Placental pericyte (primary cell): ENCODE results near the gene GNG10. TPM values are rescaled to one million over a fixed set of nuclear protein-coding genes. Genes with fewer than 3 reads are reported as not detected.

ENCODE experiments used
- total RNA-seq: library from RNA; depleted of rRNA; stranded (reverse); fragments of >200 nt; gene quantifications from 2 replicates; pipeline ENCODE4 v1.2.3, GENCODE V29; 2012

GNG10 gene
- 50.1 and 85.9 TPM in 2 replicates for total RNA-seq

DNA sequence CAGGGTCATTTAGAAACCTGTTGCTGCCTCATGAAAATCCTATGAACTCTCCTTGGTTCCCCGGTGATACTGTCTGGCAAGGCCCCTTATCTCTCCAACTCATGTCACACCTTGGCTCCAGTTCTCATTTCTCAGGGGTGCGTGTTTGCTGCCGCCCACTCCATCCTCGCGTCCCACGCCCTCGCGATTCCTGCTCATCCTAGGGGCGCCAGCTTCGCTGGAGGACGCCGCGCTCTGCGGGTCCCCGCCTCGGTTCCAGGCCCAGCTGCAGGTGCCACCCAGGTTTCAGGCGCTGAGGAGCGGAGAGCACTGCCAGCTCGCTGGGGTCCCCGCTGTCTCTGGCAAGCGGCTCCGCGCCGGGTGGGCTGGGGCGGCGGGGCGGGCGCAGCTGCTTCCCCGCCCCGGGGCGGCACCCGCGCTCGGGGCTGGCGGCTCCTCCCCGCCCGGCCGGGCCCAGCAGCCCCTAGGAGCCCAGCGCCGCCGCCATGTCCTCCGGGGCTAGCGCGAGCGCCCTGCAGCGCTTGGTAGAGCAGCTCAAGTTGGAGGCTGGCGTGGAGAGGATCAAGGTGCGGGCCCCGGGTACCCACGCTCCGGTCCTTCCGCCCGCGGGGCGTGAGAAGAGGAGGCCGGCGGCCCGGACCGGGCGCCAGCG, at the start of gene GNG10:
Gene GNG10 (plus strand): TSS at position 456 of the 652 bp plus-strand sequence. CDS start 30 bp downstream, at position 486.

DNA sequence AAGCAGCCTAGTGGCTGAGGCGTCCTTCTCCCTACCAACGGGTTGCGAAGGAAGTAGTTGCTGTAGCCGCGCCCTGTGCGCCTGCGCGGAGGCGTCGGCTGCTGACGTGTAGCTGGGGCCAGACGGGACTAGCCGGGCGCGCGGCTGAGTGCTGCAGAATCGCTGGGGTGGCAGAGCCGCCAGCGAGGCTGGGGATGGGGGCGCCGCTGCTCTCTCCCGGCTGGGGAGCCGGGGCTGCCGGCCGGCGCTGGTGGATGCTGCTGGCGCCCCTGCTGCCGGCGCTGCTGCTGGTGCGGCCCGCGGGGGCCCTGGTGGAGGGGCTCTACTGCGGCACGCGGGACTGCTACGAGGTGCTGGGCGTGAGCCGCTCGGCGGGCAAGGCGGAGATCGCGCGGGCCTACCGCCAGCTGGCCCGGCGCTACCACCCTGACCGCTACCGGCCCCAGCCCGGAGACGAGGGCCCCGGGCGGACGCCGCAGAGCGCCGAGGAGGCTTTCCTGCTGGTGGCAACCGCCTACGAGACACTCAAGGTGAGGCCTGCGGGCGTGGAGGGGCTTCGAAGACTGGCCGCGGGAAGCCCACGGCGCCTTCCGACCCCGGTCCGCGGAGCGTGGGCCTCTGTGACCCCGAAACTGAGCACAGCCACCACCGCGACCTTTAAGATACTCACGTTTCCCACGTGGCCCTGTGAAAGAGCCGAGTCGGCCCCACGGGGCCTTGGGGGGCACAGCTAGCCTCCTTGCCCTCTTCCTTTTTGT, 30.0 kb upstream of the GNG10 start, which contains the start of gene DNAJC25:
Gene DNAJC25 (plus strand): TSS at position 121 of the 758 bp plus-strand sequence. CDS start 74 bp downstream, at position 195.

Other genes starting within 250 kb of the GNG10 start
- gene ECPAS, start 177.2 kb upstream of the GNG10 start, total RNA-seq, result 117 and 127 TPM in 2 replicates
- gene ZNF483, start 136.4 kb upstream of the GNG10 start, total RNA-seq, result 0.44 and 0.86 TPM in 2 replicates
- gene PTGR1, start 62.0 kb upstream of the GNG10 start, total RNA-seq, result 60.3 and 88.4 TPM in 2 replicates
- gene DNAJC25, start 30.3 kb upstream of the GNG10 start, total RNA-seq, result 8.6 and 13.8 TPM in 2 replicates
- under 0.01 and 0.14 TPM in 2 replicates for gene SHOC1, start 133.3 kb downstream of the GNG10 start, total RNA-seq
- gene UGCG, start 235.2 kb downstream of the GNG10 start, total RNA-seq, result 149 and 192 TPM in 2 replicates